H1 (cell line): ENCODE data around the gene PRKG2. TPM values are rescaled to one million over a fixed set of nuclear protein-coding genes. Genes with fewer than 3 reads are reported as not detected.

Source experiments
- CTCF ChIA-PET: fragments of 300-600 bp; sonication (Branson Sonifier 250); formaldehyde crosslinking; loops from one replicate; lab custom pipeline; 2021; ENCODE audit not compliant: partially characterized antibody; lab: Charles Lee
- POLR2A ChIA-PET: fragments of 300-600 bp; sonication (Branson Sonifier 250); formaldehyde crosslinking; loops from one replicate; lab custom pipeline; 2021; ENCODE audit warnings: inconsistent platforms; ENCODE audit not compliant: partially characterized antibody; lab: Charles Lee
- DNase-seq, 2 experiments: peaks; one replicate each; pipeline versions ENCODE4 v3.0.0 to v3.0.0-alpha.2; 2010 to 2022; ENCODE audit warnings: low spot score in 2 of 2, low read depth in 1 of 2, mixed read lengths in 1 of 2
- FAIRE-seq: peaks from 2 replicates; lab custom pipeline; 2011; peaks lifted over from hg19 to GRCh38; lab: Jason Lieb, UNC
- H2AFZ ChIP-seq: 2 replicates; pipeline ENCODE4 v1.8.1; 2012; ENCODE audit warnings: low read length, inconsistent platforms
- H2AK5ac ChIP-seq: 2 replicates; pipeline ENCODE4 v1.6.1; 2013; ENCODE audit warnings: low read depth, low read length
- H2BK120ac ChIP-seq: replicated peaks from 2 replicates; pipeline ENCODE3; 2013; ENCODE audit warnings: low read depth, low read length, inconsistent platforms
- H2BK12ac ChIP-seq: 2 replicates; pipeline ENCODE4 v1.6.1; 2013; ENCODE audit warnings: low read depth, low read length
- H2BK15ac ChIP-seq: 2 replicates; pipeline ENCODE4 v1.6.1; 2013; ENCODE audit warnings: low read length
- H2BK20ac ChIP-seq: 2 replicates; pipeline ENCODE4 v1.6.1; 2013; ENCODE audit warnings: low read length
- H2BK5ac ChIP-seq: 2 replicates; pipeline ENCODE4 v1.6.1; 2013; ENCODE audit warnings: low read depth, low read length
- H3K14ac ChIP-seq: 2 replicates; pipeline ENCODE4 v1.6.1; 2013; ENCODE audit warnings: inconsistent platforms; ENCODE audit not compliant: insufficient read length
- H3K18ac ChIP-seq: 2 replicates; pipeline ENCODE4 v1.6.1; 2013; ENCODE audit warnings: low read length; ENCODE audit errors: extremely low read depth
- H3K23ac ChIP-seq: 2 replicates; pipeline ENCODE4 v1.6.1; 2013; ENCODE audit warnings: inconsistent platforms; ENCODE audit not compliant: insufficient read length
- H3K23me2 ChIP-seq: 2 replicates; pipeline ENCODE4 v1.6.1; 2013; ENCODE audit warnings: low read depth, low read length
- H3K27ac ChIP-seq: 2 replicates; pipeline ENCODE4 v1.6.1; 2011; ENCODE audit warnings: low read depth, low read length, inconsistent platforms
- H3K27me3 ChIP-seq, 4 experiments: replicated peaks in 1 of 4; 1 replicate in 1 of 4; 2 replicates in 3 of 4; pipeline versions ENCODE4 v1.6.1 to v1.8.1; 2011 to 2013; ENCODE audit warnings: low read length in 3 of 4, mild to moderate bottlenecking in 3 of 4, inconsistent platforms in 2 of 4, mixed read lengths in 2 of 4, moderate library complexity in 1 of 4; ENCODE audit not compliant: control insufficient read depth in 3 of 4, insufficient read depth in 3 of 4; ENCODE audit errors: extremely low read depth in 1 of 4
- H3K36me3 ChIP-seq, 4 experiments: 2 replicates each; pipeline versions ENCODE4 v1.6.1 to v1.8.1; 2011 to 2013; ENCODE audit warnings: mild to moderate bottlenecking in 4 of 4, low read length in 3 of 4, moderate library complexity in 2 of 4, control low read depth in 1 of 4, inconsistent platforms in 1 of 4; ENCODE audit not compliant: insufficient read depth in 4 of 4, control insufficient read depth in 2 of 4
- H3K4ac ChIP-seq: replicated peaks from 2 replicates; pipeline ENCODE3; 2013; ENCODE audit warnings: low read length, low read depth, mixed read lengths, inconsistent platforms; ENCODE audit not compliant: insufficient read length
- H3K4me1 ChIP-seq, 4 experiments: replicated peaks in 1 of 4; 1 replicate in 1 of 4; 2 replicates in 3 of 4; pipeline versions ENCODE4 v1.6.1 to v1.8.1; 2011 to 2013; ENCODE audit warnings: low read length in 3 of 4, inconsistent platforms in 2 of 4, mixed read lengths in 1 of 4; ENCODE audit not compliant: insufficient read depth in 4 of 4, control insufficient read depth in 3 of 4
- H3K4me2 ChIP-seq, 2 experiments: 2 replicates each; pipeline versions ENCODE4 v1.6.1 to v1.8.1; 2011 to 2013; ENCODE audit warnings: low read depth in 2 of 2, low read length in 2 of 2, control low read depth in 1 of 2, inconsistent platforms in 1 of 2, mild to moderate bottlenecking in 1 of 2; ENCODE audit not compliant: insufficient read depth in 1 of 2
- H3K4me3 ChIP-seq, 4 experiments: fragments of 200-600, 300-600 bp in 1 of 4; sonication (generic), shearing (Covaris generic), sonication (Bioruptor Twin) in 1 of 4; 2 replicates each; pipeline versions ENCODE4 v1.5.1 to v1.8.1; 2011 to 2016; ENCODE audit warnings: low read length in 4 of 4, low read depth in 3 of 4, control low read depth in 2 of 4, inconsistent platforms in 2 of 4, mild to moderate bottlenecking in 2 of 4, mixed read lengths in 1 of 4, moderate library complexity in 1 of 4; ENCODE audit not compliant: insufficient read depth in 2 of 4; ENCODE audit errors: extremely low read depth in 1 of 4
- H3K56ac ChIP-seq: replicated peaks from 2 replicates; pipeline ENCODE3; 2013; ENCODE audit warnings: low read depth, mild to moderate bottlenecking, mixed read lengths, low read length, inconsistent platforms; ENCODE audit not compliant: insufficient read length
- H3K79me1 ChIP-seq: 2 replicates; pipeline ENCODE4 v1.6.1; 2013; ENCODE audit warnings: low read depth, low read length, control low read depth
- H3K79me2 ChIP-seq, 2 experiments: 2 replicates each; pipeline versions ENCODE4 v1.6.1 to v1.8.1; 2012 to 2013; ENCODE audit warnings: low read length in 2 of 2, mild to moderate bottlenecking in 2 of 2, inconsistent platforms in 1 of 2; ENCODE audit not compliant: insufficient read depth in 2 of 2, control insufficient read depth in 1 of 2
- H3K9ac ChIP-seq, 4 experiments: replicated peaks in 1 of 4; 1 replicate in 1 of 4; 2 replicates in 3 of 4; pipeline versions ENCODE4 v1.6.1 to v1.8.1; 2011 to 2013; ENCODE audit warnings: low read depth in 3 of 4, low read length in 3 of 4, control low read depth in 2 of 4, mild to moderate bottlenecking in 2 of 4, moderate library complexity in 2 of 4, inconsistent platforms in 1 of 4; ENCODE audit errors: extremely low read depth in 1 of 4
- H3K9me3 ChIP-seq, 2 experiments: 2 replicates each; pipeline versions ENCODE4 v1.6.1 to v1.8.1; 2012 to 2013; ENCODE audit warnings: mild to moderate bottlenecking in 2 of 2, moderate library complexity in 2 of 2, control low read depth in 1 of 2, inconsistent platforms in 1 of 2, low read depth in 1 of 2, low read length in 1 of 2, mixed read lengths in 1 of 2; ENCODE audit not compliant: insufficient read depth in 2 of 2
- H4K20me1 ChIP-seq, 2 experiments: replicated peaks in 1 of 2; 2 replicates each; pipeline versions ENCODE3 to v1.8.1; 2011 to 2013; ENCODE audit warnings: inconsistent platforms in 2 of 2, low read length in 2 of 2, mild to moderate bottlenecking in 1 of 2; ENCODE audit not compliant: insufficient read depth in 2 of 2, control insufficient read depth in 1 of 2
- H4K5ac ChIP-seq: 2 replicates; pipeline ENCODE4 v1.6.1; 2013; ENCODE audit warnings: low read length, low read depth, mixed read lengths, inconsistent platforms; ENCODE audit not compliant: insufficient read length
- H4K8ac ChIP-seq: 2 replicates; pipeline ENCODE4 v1.8.0; 2013; ENCODE audit warnings: mild to moderate bottlenecking, moderate library complexity, low read length, inconsistent platforms; ENCODE audit not compliant: insufficient read depth; ENCODE audit errors: extremely low read depth
- H4K91ac ChIP-seq: replicated peaks from 2 replicates; pipeline ENCODE3; 2013; ENCODE audit warnings: low read length, mixed read lengths, inconsistent platforms; ENCODE audit not compliant: insufficient read length
- E2F6 ChIP-seq: IDR thresholded peaks from 2 replicates; pipeline ENCODE4 v1.6.1; 2012; ENCODE audit warnings: inconsistent platforms
- HDAC2 ChIP-seq, 2 experiments: fragments of 300-600 bp in 1 of 2; sonication (generic) in 1 of 2; IDR thresholded peaks; 2 replicates each; pipeline ENCODE4 v1.6.1; 2011 to 2012; ENCODE audit warnings: low read depth in 2 of 2, low read length in 2 of 2, mild to moderate bottlenecking in 2 of 2, moderate library complexity in 2 of 2, borderline replicate concordance in 1 of 2, inconsistent platforms in 1 of 2
- MAFK ChIP-seq: IDR thresholded peaks from 2 replicates; pipeline ENCODE4 v1.6.1; 2012; ENCODE audit warnings: low read depth, mild to moderate bottlenecking, improper control_type of control experiment, low read length
- RXRA ChIP-seq: IDR thresholded peaks from 2 replicates; pipeline ENCODE4 v1.6.1; 2011; ENCODE audit warnings: low read depth, mild to moderate bottlenecking, low read length, moderate library complexity; ENCODE audit not compliant: insufficient read depth
- TBP ChIP-seq: IDR thresholded peaks from 2 replicates; pipeline ENCODE4 v1.6.1; 2011; ENCODE audit warnings: low read depth, low read length, improper control_type of control experiment
- USF2 ChIP-seq: IDR thresholded peaks from 2 replicates; pipeline ENCODE4 v1.6.1; 2011; ENCODE audit warnings: low read length, improper control_type of control experiment
- WGBS, 2 experiments: shearing (Covaris generic) in 1 of 2; methylation state at CpG; one replicate each; pipeline versions ENCODE4 v1.1.6 to v1.1.7; 2013 to 2015; ENCODE audit warnings: low lambda C conversion rate in 2 of 2, mixed read lengths in 2 of 2, inconsistent platforms in 1 of 2, low coverage in 1 of 2, missing lambda C conversion rate in 1 of 2; ENCODE audit not compliant: insufficient replicate concordance in 2 of 2, insufficient coverage in 1 of 2, insufficient read length in 1 of 2; ENCODE audit errors: extremely low coverage in 1 of 2, missing lambda C conversion rate in 1 of 2; 5-methylcytosine and 5-hydroxymethylcytosine counted together
- polyA plus RNA-seq, 7 experiments: library from polyadenylated mRNA; depleted of rRNA in 3 of 7; stranded (reverse) in 5 of 7; unstranded in 2 of 7; fragments of >200 nt in 5 of 7; fragments of 200-250 nt in 2 of 7; gene quantifications; 1 replicate in 5 of 7; 2 replicates in 1 of 7; 4 replicates in 1 of 7; pipeline versions ENCODE4 v1.2.1 to v1.2.3, GENCODE V29; 2011 to 2013; ENCODE audit warnings: missing spikeins in 2 of 7, mixed read lengths in 2 of 7
- total RNA-seq: library from RNA; stranded (reverse); fragmentation: NEBNext Ultra II Directional; extraction: Animal tissue kit (Norgen Biotek cat#: 25700); gene quantifications from 2 replicates; pipeline ENCODE4 v1.2.1, GENCODE V29; 2021

Gene PRKG2
- total and polyA plus RNA-seq, 2 of the 8 experiments (the other 6 are each of a cell fraction or from before 2014, with no cell fraction given) = 0.45 to 1.2 TPM

DNA sequence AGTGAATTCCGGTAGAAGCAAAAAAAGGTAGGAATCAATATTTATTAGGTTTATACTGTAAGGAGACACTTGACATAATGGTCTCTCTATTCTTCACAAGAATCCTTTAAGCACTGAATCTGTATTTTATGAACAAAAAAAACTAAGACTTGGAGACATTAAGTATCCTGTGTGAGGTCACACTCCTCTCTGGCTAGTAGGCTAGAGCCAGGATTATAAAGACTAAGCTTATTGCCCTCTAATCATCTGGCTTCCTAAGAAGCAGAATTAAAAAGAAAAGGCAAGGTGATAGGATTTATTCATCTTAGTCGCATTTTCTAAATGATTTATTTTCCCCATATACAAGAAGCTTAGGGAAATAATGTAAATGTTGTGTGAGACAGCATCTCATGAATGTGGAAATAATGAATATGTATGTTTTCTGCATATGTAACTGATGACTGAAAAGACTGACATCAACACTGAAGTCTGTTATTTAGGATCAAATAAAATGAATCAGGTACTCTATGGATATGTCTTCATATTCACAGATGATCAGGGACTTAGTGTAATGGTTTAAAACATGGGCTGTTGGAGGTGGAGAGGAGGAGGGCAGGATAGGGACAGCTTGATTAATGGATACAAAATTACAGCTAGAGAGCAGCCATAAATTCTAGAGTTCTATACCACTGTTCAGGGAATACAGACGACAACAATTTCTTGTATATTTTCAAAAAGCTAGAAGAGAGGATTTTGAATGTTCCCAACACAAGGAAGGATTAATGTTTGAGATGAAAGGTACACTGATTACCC, 30.4 kb upstream of the PRKG2 start:
- DNase-seq (no peak), FAIRE-seq (no peak)
- Histone ChIP-seq H3K23me2 (no peaks in the 10 kb centered on the region), H2AK5ac (no peak overlapping the region), H2BK120ac (no peak overlapping the region), H2BK20ac (no peak overlapping the region), H3K79me2 (no peaks in the 10 kb centered on the region), H2BK15ac (no peak overlapping the region), H4K91ac (no peak overlapping the region), H4K8ac (no peak overlapping the region), H3K79me1 (no peaks in the 10 kb centered on the region), H3K4me2 (no peak overlapping the region), H3K14ac (no peak overlapping the region), H2AFZ (no peak overlapping the region), H3K18ac (no peak overlapping the region), H2BK12ac (no peak overlapping the region), H2BK5ac (no peak overlapping the region), H3K9ac (no peak overlapping the region), H3K23ac (no peak overlapping the region), H3K36me3 (no peaks in the 10 kb centered on the region), H3K9me3 (no peaks in the 10 kb centered on the region), H3K4me1 (no peaks in the 10 kb centered on the region), H3K27me3 (no peaks in the 10 kb centered on the region), H3K4me3 (no peak overlapping the region), H4K5ac (no peak overlapping the region), H3K56ac (no peak overlapping the region), H3K4ac (no peak overlapping the region), H4K20me1 (no peaks in the 10 kb centered on the region), H3K27ac (no peak overlapping the region)
- POLR2A ChIA-PET = no interaction called here
- 94% methylated on average over 3 of the region's 3 CpGs; no CpG with 5 or more reads in 1 of the 2 experiments for WGBS, 2 experiments
- CTCF ChIA-PET = interaction anchor here (0.9 to 1.0 kb wide), 2 partner anchors 13 to 175 kb away, joined by 4 read pairs; no protein-coding TSS in a partner anchor
- TF ChIP-seq TBP (no peak), RXRA (no peak), USF2 (no peak), MAFK (no peak), HDAC2 (IDR thresholded peaks at IDR 0.05; ENCODE audit: borderline replicate concordance in 1 of 2, low read depth in 2 of 2, low read length in 2 of 2) (no peak), E2F6 (no peak)
